ENCODE measurements around the gene AXIN1.
"Not testable (repeated sequence)": the region's sequence is repeated elsewhere in the genome, so short reads cannot be mapped to it uniquely, and the experiment has no call there.

AXIN1 gene

DNA sequence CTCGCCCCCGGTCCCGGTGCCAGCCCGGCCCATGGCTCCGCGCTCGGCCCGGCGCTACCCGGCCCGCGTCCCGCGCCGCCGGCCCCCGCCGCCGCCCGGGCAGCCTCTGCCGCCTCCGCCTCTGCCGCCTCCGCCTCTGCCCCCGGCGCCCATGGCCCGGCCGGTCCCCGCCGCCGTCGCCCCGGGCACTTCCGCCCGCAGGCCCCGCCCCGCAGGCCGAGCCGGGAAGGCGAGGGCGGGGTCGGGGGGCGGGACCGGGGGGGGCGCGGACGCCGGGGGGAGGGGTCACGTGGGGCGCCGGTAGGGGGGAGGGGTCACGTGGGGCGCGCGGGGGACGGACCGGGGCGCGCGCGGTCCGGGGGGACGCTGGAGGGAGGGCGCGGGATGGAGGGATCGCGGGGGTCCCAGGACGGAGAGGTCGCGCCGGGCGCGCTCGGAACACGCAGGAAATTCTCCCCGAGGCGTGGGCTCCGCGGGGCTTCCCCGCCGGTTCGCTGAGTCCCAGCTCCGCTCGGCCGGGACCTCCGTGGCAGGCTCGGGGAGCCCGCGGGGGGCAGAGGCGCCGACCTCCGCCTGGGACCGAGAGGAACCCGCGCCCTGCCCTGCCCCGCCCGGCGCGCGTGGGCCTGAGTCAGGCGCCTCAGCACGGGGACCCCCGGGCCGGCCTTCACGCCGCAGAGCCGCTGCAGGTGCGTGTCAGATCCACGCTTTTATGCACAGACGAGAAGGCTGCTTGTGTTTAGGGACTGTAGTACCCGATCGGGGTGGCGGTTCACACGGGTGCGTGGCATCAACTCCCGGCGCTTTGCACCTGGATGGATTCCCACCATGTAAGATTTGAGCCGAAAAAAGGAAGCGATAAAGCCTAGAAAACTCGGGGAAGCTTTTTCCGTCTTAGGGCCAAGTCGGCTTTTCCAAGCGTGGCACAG, 29.5 kb upstream of the AXIN1 start, which contains the start of gene PGAP6:
TSS of gene PGAP6 (minus strand) at position 190 of the 929 bp plus-strand sequence. CDS start at position 33, 157 bp downstream.
- peak; percentile 82 for DNase-seq

DNA sequence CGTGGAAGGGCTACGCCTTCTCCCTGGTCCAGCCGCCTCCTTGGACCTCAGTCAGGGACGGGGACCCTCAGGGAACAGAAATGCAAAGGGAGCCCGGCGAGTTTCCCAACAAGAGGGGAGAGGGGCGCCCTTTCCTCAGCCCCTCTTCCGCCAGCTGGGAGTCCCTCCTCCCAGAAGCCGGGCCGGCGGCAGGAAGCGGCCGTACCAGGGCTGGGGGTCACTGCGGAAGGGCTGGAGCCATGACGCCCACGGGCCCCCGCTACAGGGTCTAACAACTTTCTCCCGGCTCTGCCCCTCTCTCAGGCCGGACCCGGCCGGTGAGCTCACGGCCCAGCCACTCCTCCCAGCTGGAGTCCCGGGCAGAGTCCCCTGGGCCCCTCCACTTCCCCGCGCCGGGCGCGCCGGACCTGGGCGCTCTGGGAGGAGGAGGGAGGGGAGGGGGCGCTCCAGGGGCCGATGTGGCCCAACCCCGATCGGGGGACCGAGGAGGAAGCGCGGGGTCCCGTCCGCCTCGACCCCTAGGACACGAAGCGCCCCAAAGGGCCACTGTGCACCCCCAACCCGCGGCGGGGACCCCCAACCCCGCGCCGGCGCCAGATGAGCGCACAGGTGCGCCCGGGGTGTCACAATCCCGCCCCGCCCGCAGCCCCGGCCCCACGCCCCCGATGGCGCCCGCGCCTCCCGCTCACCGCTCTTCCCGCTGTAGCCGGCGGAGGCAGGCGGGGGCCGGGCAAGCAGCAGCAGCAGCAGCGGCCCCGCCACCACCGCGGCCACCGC, 28.7 kb upstream of the AXIN1 start:
- no peak for DNase-seq

DNA sequence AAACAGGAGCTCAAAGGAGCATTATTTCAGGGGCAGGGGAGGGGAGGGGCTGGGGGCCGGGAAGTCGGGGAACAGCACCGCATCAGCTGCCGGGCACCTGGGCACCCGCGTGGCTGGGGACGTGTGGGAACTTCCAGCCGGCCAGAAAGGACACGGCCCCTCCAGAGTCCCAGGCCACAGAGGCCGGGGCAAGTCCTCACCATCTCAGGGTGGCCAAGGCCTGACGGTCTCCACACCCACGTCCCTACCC, 28.2 kb upstream of the AXIN1 start:
- DNase-seq, result no peak

DNA sequence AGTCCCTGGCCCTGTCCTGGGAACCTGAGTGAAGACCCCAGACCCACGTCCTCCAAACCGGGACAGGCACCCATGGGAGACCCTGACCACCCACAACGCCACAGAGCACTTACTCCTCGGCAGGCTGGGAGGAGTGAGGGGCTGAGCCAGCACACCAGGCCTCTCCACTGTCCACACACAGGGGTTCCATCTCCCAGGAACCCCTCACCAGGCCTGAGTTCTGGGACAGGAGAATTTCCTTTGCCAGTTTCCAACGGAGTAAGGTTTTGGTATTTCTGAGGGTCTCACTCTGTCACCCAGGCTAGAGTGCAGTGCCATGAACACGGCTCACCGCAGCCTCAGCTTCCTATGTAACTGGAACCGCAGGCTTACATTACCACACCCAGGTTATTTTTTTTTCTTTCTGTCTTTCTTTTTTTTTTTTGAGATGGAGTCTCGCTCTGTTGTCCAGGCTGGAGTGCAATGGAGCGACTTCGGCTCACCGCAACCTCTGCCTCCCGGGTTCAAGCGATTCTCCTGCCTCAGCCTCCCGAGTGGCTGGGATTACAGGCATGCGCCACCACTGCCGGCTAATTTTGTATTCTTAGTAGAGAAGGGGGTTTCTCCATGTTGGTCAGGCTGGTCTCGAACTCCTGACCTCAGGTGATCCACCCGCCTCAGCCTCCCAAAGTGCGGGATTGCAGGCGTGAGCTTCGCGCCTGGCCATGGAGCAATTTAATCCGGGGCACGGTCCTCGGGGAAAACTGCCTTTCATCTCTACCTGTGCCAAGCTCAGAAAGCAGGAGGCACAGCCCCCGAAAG, 27.6 kb upstream of the AXIN1 start:
- DNase-seq, result no peak

DNA sequence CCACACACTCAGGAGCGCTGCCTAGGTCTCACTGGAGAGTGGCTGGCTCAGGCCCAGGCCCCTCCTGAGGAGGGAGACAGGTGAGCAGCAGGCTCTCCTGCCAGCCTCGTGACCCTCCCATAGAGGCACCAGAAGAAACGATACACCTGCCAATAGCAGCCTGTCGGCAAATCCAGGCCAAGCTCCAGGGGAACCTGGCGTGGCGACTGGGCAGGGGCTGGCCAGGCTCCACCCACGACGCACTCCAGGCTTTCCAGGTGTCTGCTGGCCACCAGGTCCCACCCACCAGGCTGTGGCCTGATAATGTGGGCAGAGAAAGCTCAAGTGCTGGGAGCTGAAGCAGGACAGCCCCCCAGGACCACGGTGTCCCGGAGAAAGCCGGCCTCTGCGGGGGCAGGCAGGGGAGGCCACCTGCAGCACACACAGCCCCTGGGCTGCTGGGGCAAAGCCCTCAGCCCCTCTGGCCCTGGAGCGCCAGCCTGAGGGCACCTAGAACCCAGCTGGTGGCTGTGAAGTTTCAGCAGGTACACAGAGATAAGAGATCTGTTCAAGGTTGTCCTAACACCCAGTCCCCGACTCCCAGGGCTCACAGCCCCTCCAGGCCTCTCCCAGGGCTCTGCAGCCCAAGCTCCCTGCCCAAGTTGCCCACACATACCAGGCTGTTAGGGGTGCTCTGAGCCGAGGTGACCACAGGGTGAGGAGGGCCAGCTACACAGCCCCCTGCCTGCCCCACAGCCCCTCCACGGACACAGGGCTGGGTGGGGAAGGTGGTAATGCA, 26.8 kb upstream of the AXIN1 start:
- no peak for DNase-seq

DNA sequence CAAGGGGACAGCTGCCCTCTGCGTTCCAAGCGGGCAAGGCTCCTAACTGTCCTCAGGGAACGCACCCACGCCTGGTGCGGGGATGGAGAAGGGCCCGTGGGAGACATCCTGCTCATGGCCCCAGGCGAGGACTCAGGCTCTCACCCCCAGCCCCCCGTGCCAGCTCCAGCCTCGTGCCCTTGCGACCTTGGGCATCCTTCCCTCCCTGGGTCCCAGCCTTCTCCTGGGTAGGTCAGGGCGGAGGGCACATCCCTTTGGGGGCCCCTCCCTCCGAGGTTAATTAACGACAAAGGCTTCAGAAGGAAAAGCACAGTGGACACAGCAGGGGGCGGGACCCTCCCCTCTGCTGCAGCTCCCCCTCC, 26.3 kb upstream of the AXIN1 start:
- DNase-seq, result no peak

DNA sequence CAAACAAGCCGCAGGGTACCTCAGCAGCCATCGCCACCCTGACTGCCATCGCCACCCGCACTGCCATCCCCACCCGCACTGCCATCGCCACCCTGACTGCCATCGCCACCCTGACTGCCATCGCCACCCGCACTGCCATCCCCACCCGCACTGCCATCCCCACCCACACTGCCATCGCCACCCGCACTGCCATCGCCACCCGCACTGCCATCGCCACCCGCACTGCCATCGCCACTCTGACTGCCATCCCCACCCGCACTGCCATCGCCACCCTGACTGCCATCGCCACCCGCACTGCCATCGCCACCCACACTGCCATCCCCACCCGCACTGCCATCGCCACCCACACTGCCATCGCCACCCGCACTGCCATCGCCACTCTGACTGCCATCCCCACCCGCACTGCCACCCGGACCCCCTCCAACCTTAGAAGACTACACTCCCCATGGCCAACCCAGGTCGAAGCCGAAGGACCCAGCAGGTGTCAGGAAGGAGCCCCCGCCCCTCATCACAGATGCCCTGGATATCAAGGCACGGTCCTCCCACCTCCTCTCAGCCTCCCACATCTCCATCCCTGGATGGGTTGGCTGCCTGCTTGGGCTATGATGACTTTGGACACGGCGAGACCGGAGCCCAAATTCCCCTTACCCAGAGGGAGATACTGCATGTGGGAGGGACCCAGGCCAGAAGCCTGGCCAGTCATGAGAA, 25.7 kb upstream of the AXIN1 start:
- DNase-seq, result not testable (repeated sequence)

DNA sequence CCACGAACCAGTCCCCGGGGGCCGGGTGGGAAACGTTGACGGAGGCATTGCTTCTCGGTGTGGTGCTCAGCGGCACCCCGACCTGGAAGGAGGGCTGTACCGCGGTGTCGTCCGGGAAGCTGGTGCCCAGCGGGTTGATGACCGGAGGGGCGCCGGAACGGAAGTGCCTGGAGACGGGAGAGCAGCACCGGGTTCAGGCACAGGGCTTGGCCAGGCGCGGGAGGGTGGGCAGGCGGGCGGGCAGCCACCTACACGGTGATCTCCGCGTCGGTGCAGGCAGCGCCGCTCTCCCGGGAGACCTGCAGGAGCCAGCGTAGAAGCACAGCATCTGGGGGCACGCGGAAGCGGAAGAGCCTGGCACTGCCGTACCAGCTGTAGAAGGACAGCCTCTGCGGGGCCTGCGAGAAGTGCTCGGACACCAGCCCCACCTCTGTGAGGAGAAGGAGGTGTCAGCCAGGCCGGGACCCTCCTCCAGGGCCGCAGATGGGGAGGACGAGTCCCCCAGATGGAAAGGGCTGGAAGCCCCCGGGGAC, 25.0 kb upstream of the AXIN1 start:
- no peak for DNase-seq

DNA sequence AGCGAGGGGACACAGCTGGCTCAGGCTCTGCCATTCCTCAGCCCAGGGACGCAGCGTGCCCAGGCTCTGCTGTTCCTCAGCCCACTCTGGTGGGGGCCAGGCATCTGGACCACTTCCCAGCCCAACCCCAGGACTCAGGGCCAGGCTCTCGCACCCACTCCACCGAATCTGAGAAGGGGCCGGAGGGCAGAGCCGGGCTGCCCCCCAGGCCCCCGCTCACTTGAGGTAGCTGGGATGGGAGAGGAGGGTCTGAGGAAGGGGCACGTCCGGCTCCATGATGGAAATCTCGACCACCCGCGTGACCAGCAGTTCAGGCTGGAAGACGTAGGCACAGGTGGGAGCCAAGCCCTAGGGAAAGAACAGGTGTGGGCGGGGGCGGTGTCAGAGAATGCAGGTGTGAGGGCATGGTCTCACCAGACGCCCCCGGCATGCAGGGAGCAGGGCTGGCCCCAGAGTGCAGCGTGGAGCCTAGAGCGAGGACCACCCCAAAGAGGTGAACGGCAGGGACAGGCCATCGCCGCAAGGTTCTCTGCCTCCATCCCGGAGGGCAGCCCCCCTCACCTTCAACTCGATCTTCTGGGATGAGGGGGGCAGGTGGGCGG, 24.4 kb upstream of the AXIN1 start:
- DNase-seq, result no peak

DNA sequence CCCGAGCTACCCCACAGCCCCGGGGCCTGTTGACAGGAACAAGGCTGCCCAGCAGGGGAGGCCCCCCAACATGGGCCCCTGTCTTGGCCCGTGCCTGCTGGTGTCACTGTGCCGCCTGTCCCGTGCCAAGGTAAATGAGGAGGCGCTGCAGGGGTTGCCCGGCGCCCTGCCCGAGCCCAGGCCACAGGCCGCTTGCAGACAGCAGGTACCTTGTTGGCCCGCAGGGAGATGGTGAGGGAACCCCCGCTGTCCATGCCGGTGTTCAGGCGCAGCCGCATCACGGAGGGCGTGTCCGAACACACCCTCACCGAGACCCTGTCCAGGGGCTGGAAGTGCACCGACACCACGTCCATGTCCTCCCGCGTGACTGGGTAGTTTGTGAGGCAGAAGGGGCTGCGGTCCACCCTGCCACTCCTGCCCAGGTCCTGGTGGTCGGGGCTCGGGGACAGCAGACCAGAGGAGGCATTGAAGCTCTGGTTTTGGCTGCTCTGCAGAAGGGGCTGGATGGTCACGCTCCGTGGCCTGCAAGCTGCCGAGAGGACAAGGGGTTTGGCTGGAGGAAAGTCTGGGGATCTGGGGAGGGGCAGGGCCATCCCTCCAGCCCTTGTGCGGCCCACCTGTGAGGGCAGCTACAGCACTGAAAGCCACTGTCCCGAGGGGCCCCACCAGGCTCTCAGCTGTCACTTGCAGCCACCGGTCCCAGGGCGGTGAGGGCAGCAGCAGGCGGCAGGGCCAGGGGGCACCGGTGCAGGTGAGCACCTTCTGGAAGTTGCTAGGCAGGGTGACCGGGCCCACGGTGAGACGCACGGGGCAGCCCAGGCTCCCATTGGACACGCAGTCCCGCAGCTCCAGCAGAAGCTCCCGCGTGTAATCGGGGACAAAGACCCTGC, 23.6 kb upstream of the AXIN1 start:
- DNase-seq, result no peak

DNA sequence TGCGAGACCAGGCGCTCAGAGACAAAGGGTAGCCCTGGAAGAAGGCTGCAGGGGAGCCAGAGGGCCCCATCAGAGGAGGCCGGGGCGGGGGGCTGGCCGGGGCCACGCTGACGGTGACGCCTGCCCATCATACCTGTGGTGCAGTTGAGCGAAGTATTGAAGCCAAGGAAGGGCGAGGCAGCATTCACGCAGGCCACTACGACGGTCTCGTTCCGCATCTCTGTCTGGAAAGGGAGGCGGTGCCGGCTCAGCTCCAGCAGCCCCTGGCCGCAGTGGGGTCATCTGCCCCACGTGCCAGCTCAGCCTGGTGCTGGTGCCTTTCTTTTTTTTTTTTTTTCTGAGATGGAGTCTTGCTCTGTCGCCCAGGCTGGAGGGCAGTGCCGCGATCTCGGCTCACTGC, 22.7 kb upstream of the AXIN1 start:
- DNase-seq, result no peak

DNA sequence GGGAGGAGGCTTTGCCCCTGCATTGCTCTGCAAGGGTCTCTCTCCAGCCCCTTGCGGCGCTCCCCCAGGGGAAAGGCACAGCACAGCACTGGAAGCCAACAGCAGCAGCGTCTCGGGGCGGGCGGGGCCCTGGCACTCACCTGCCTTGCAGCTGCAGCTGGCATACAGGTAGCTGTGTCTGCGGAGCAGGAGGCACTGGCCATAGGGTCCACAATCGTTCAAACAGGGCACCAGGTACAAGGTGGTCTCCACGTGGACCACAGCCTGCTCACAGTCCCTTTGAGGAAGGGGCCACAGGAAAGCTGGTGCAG, 22.0 kb upstream of the AXIN1 start:
- no peak for DNase-seq

DNA sequence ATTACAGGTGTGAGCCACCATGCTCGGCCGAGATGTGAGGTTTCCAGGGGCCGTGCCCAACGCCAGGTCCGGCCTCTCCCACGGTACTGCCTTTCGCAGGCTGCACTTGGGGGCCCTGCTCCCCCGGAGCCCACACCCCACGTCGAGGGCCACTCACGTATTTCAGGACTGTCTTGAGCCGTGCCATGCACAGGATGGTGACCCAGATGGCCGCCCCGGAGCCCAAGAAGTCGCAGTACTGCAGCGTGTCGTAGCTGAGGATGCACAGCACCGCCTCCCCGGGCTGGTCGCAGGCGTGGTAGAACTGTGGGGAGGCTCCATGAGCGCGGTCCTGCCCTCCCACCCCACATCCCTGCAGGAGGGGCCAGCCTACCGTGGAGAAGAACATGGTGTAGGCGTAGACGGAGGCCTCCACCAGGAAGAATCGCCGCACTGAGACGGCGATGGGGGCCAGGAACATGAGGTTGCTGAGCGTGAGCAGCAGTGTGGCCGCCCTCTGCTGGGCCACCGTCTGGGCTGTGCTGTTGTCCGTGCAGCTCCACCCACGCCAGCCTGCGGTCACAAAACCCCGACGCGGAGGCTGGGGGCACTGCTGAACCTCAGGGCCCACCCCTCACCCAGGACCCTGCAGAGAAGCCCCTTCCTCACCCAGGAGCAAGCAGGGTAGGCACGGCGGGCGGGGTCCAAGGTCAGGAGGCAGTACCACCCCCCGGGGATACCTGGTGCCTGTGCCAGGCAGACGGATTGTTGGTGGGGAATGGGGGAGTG, 21.5 kb upstream of the AXIN1 start:
- no peak for DNase-seq

DNA sequence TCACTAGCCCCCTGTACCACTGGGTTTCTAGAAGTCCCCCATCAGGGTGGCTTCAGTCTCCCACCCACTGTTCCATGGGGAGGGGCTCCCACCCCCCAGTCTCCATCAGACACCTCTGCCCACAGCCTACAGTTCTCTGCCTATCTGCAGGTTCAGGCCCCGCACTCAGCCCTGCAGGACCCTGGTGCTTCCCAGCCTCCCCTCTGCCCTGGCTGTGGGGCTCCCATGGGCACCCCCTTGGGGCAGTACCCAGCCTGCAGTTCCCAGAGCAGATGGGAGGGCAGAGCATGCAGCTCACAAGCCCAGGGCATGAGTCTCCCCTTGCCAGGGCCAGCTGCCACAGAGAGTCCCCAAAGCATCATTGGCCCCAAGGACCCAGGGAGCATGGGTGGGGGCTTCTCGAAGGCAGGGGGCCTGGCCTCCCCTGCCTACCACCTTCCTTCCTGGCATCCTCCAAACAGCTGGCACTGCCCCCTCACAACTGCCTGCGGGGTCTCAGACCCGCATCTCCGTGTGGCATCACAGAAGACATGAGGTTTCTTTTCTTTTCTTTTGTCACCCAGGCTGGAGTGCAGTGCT, 20.6 kb upstream of the AXIN1 start:
- DNase-seq, result no peak

DNA sequence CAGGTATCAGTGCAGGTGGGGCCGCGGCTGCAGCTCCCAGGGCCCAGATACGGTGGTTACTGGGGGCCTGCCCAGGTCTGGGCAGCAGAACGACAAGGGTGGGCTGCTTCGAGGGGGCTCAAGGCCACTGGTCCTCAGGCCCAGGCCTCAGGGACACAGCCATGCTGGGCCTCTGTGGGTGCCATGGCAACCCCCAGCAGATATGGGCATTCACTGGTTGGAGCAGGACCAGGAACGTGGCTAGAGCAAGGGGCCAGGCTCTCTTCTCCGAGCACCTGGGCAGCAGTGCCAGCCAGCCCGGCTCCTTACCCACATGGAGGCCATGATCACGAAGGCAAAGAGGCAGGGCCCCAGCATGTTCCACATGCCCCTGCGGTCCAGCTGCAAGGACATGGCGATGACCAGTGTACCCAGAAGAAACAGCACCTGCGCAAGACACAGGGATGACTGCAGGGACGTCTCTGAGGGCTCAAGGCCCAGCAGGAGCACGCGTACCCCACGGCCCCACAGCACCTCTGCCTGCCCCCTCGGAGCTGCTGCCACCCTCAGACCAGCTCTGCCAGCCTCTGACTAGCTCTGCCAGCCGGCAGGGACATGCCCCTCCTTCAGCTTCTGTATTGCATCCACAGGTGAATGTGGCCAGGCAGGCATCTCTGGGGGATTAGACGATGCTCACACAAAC, 19.9 kb upstream of the AXIN1 start:
- no peak for DNase-seq

DNA sequence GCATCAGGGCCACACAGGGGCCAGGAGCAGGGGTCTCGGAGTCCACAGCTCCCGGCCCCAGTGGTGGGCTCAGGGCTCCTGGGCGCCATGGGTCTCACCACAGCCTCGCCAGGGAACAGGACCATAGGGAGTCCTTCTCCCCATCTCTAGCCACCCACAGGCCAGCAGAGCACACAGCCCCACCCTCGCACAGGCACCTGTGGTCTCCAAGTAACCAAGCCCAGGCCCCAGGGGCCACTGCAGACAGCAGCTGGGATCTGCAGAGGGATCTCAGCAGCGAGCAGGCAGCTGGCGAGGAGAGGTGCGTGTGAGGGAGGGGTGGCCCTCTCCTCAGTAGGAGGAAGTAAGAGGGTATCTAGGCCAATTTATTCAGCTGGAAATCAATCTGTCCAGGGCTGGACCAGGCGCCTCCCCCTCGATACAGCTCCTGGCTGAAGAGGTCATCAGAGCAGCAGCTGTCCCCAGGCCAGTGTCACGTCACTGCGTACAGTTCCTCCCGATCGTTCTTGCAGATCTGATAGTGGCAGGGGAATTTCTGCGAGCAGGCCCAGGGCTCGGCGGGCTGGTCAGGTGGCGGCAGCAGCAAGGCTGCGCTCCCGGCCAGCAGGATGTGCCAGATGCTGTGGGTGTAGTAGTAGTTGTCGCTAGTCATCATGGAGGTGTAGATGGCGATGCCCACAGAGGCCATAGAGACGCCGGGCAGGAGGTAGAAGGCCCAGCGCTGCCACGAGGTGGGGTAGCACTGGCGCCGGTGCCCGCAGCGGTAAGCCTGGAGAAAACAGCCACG, 19.2 kb upstream of the AXIN1 start:
- no peak for DNase-seq

DNA sequence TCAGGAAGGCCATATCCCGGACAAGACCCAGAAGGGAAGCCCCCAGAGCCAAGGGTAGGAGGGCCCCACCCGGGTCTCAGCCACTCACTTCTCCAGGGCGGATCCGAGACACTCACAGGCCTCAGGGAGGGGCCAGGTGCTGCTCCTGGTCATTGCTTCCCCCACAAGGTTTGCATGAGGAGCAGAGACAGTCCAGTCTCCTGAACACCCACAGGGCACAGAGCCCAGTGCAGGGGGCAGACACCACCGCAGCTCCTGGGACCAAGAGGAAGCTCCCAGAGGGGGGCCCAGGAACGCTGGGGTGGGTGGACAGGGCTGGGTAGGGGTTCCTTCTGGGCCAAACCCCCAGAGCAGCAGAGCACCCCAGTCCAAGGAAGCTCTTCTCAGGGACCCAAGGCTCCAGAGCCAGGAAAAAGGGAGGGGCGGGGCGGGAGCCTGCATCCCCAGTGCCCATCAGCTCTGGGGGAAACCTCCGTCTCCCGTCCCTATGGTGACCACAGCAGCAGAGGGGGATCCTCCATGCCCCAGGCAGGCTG, 18.5 kb upstream of the AXIN1 start:
- DNase-seq, result no peak

DNA sequence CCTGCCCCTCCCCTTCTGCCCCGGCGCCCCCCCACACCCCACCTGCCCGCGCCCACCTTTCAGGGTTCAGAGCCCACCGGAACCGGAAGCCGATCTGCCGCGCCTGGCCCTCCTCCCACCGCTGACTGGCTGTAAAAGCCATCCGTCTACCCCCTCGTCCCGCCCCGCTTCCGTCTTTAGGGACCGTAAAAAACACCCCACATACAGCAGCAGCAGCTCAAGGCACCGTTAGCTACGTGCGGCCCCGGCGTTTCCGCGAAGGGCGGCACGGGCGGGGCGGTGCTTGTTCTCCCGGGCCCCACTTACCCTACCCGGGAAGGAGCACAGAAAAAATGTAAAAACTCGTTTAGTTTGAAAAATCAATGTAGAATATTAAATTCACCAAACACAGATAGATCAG, 17.9 kb upstream of the AXIN1 start, which contains the start of gene MRPL28:
TSS of gene MRPL28 (minus strand) at position 96 of the 400 bp plus-strand sequence. CDS start 320 bp downstream, outside the sequence.
- peak; percentile 96 for DNase-seq
